Calu3 (cell line): ENCODE data around the gene GRN. TPM values are rescaled to one million over a fixed set of nuclear protein-coding genes. Genes with fewer than 3 reads are reported as not detected.

Experiments
- BruUV-seq: library from RNA; stranded (reverse); fragments of 400-500 nt; replicated peaks from 2 replicates; lab custom pipeline; 2021; lab: Mats Ljungman, UMichigan
- CTCF ChIA-PET: fragments of 300-600 bp; sonication (Branson Sonifier 250); formaldehyde crosslinking; loops from one replicate; lab custom pipeline; 2022; ENCODE audit warnings: antibody characterized with exemption; lab: Charles Lee
- DNase-seq: peaks from one replicate; pipeline ENCODE4 v3.0.0; 2022
- H3K27ac Mint-ChIP-seq: one replicate; pipeline ENCODE4 v1.8.0; 2022; ENCODE audit warnings: mixed read lengths; ENCODE audit not compliant: unreplicated experiment
- H3K27me3 Mint-ChIP-seq: one replicate; pipeline ENCODE4 v1.8.0; 2022; ENCODE audit warnings: mixed read lengths; ENCODE audit not compliant: unreplicated experiment
- H3K36me3 Mint-ChIP-seq: one replicate; pipeline ENCODE4 v1.8.0; 2022; ENCODE audit warnings: mild to moderate bottlenecking, moderate library complexity, mixed read lengths; ENCODE audit not compliant: insufficient read depth, unreplicated experiment
- H3K4me1 Mint-ChIP-seq: one replicate; pipeline ENCODE4 v1.8.0; 2022; ENCODE audit warnings: mild to moderate bottlenecking, low read depth, mixed read lengths; ENCODE audit not compliant: unreplicated experiment
- H3K4me3 Mint-ChIP-seq: one replicate; pipeline ENCODE4 v1.8.0; 2022; ENCODE audit warnings: mild to moderate bottlenecking, low read depth, moderate library complexity, mixed read lengths; ENCODE audit not compliant: unreplicated experiment
- H3K9me3 Mint-ChIP-seq: one replicate; pipeline ENCODE4 v1.8.0; 2022; ENCODE audit warnings: low read depth, mixed read lengths; ENCODE audit not compliant: unreplicated experiment
- CTCF ChIP-seq: fragments of 200-600 bp; IDR thresholded peaks from one replicate; pipeline ENCODE4 v1.8.0; 2022; ENCODE audit warnings: antibody characterized with exemption; ENCODE audit not compliant: unreplicated experiment
- intact Hi-C: fragments of 100-400 bp; cut with micrococcal nuclease; formaldehyde crosslinking; loops from one replicate; pipeline ENCODE4 v1.10.0; 2022; ENCODE audit not compliant: unreplicated experiment
- total RNA-seq: library from RNA; stranded (reverse); gene quantifications from 2 replicates; pipeline ENCODE4 v1.2.3, GENCODE V29; 2022

Gene GRN
- total RNA-seq, 1 experiment from 2014 or later: 376 TPM

- BruUV-seq: no TSS peak
- intact Hi-C loops: no loop called here
- H3K4me3 Mint-ChIP-seq: no peak overlapping the region
- TF ChIP-seq CTCF: no peak
- no peak overlapping the region for H3K27ac Mint-ChIP-seq
- H3K36me3 Mint-ChIP-seq: no peaks in the 10 kb centered on the region
- CTCF ChIA-PET: interaction anchor here (0.5 kb wide), 1 partner anchor 128 kb away, joined by 6 read pairs; no protein-coding TSS in a partner anchor
- peaks cover 49% of the 10 kb centered on the region for H3K27me3 Mint-ChIP-seq
- no peak for DNase-seq
- H3K4me1 Mint-ChIP-seq: no peaks in the 10 kb centered on the region
- no peaks in the 10 kb centered on the region for H3K9me3 Mint-ChIP-seq
Measured at GRCh38 chr17:44372036-44372435, 26.9 kb downstream of the GRN start.

- peak overlapping the region; percentile 17 for H3K4me3 Mint-ChIP-seq
- no peaks in the 10 kb centered on the region for H3K36me3 Mint-ChIP-seq
- intact Hi-C loops: no loop called here
- no peaks in the 10 kb centered on the region for H3K4me1 Mint-ChIP-seq
- H3K9me3 Mint-ChIP-seq: no peaks in the 10 kb centered on the region
- H3K27me3 Mint-ChIP-seq: peaks cover 49% of the 10 kb centered on the region
- CTCF ChIA-PET: interaction anchor here (0.6 kb wide), 1 partner anchor 14 kb away, joined by 4 read pairs; no protein-coding TSS in a partner anchor
- no peak overlapping the region for H3K27ac Mint-ChIP-seq
- no peak for TF ChIP-seq CTCF
- no TSS peak for BruUV-seq
- DNase-seq: peak; percentile 43
Measured at GRCh38 chr17:44374306-44375195, 29.4 kb downstream of the GRN start.

- peaks cover 49% of the 10 kb centered on the region for H3K27me3 Mint-ChIP-seq
- H3K27ac Mint-ChIP-seq: no peak overlapping the region
- intact Hi-C loops: no loop called here
- H3K36me3 Mint-ChIP-seq: no peaks in the 10 kb centered on the region
- H3K4me3 Mint-ChIP-seq: peak overlapping the region; percentile 17
- no peaks in the 10 kb centered on the region for H3K4me1 Mint-ChIP-seq
- H3K9me3 Mint-ChIP-seq: no peaks in the 10 kb centered on the region
- no peak for DNase-seq
- no TSS peak for BruUV-seq
- no peak for TF ChIP-seq CTCF
- CTCF ChIA-PET: interaction anchor here (0.6 to 1.4 kb wide), 2 partner anchors 12 to 13 kb away, joined by 4 to 6 read pairs; partner anchors contain the start of gene FAM171A2
Measured at GRCh38 chr17:44375196-44376017, 30.3 kb downstream of the GRN start.

- Mint-ChIP-seq H3K4me3 (no peak overlapping the region), H3K27ac (no peak overlapping the region), H3K9me3 (no peaks in the 10 kb centered on the region), H3K4me1 (no peaks in the 10 kb centered on the region), H3K36me3 (no peaks in the 10 kb centered on the region), H3K27me3 (peaks cover 46% of the 10 kb centered on the region)
- intact Hi-C loops: no loop called here
- peak; percentile 81 for TF ChIP-seq CTCF
- CTCF ChIA-PET: interaction anchor here (0.8 to 1.4 kb wide), 2 partner anchors 13 to 30 kb away, joined by 4 to 6 read pairs; partner anchors contain the start of genes FAM171A2 and GRN
- no TSS peak for BruUV-seq
- DNase-seq: peak; percentile 48
Measured at GRCh38 chr17:44376124-44376523, 31.0 kb downstream of the GRN start.
